Effector memory CD4-positive, alpha-beta T cell (primary cell): ENCODE data around the gene RYR3.

ENCODE experiments used
- DNase-seq, 3 donors: peaks; one replicate each; pipeline ENCODE4 v3.0.0-alpha.2; 2020
- H3K27ac ChIP-seq: 2 replicates; pipeline ENCODE4 v1.7.0; 2013; ENCODE audit warnings: mild to moderate bottlenecking, low read length, moderate library complexity; ENCODE audit not compliant: insufficient read depth, poor library complexity, severe bottlenecking
- H3K27me3 ChIP-seq: replicated peaks from 2 replicates; pipeline ENCODE4 v1.7.0; 2013; ENCODE audit warnings: mild to moderate bottlenecking, low read length; ENCODE audit not compliant: insufficient read depth, control insufficient read depth, poor library complexity, severe bottlenecking
- H3K36me3 ChIP-seq: 2 replicates; pipeline ENCODE4 v1.7.0; 2013; ENCODE audit warnings: mild to moderate bottlenecking, low read length, moderate library complexity; ENCODE audit not compliant: control insufficient read depth, insufficient read depth
- H3K4me1 ChIP-seq: 2 replicates; pipeline ENCODE4 v1.7.0; 2013; ENCODE audit warnings: low read length, mild to moderate bottlenecking; ENCODE audit not compliant: control insufficient read depth, insufficient read depth, poor library complexity, severe bottlenecking
- H3K4me3 ChIP-seq: 2 replicates; pipeline ENCODE4 v1.7.0; 2013; ENCODE audit warnings: low read length, low read depth, mild to moderate bottlenecking; ENCODE audit not compliant: insufficient read depth, poor library complexity, severe bottlenecking
- H3K9me3 ChIP-seq: 2 replicates; pipeline ENCODE4 v1.7.0; 2013; ENCODE audit warnings: mild to moderate bottlenecking, low read length, moderate library complexity; ENCODE audit not compliant: control insufficient read depth

Gene RYR3

DNA sequence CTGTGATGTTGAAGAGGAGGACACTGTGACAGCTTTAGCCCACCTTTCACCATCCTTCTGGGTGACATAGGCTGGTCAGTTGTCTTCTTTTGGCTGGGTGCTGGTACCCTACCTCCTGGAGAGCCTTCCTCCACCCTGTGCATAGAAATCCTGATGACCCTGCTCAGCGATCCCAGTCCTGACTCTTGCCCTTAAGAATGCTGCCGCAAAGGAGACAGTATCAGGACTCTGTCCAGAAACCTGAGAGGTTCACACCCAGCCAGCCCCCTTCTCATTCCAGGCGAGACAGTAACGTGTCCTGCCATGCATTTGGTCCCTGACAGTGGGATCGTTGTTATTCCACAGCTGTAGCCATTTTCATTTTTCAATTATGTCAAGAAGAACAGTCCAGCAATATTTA is 344.7 kb downstream of the RYR3 start:
- Histone ChIP-seq H3K36me3 (no peaks in the 10 kb centered on the region), H3K4me3 (no peak overlapping the region), H3K9me3 (no peaks in the 10 kb centered on the region), H3K27ac (no peak overlapping the region), H3K4me1 (no peaks in the 10 kb centered on the region), H3K27me3 (no peaks in the 10 kb centered on the region)
- no peak for DNase-seq

DNA sequence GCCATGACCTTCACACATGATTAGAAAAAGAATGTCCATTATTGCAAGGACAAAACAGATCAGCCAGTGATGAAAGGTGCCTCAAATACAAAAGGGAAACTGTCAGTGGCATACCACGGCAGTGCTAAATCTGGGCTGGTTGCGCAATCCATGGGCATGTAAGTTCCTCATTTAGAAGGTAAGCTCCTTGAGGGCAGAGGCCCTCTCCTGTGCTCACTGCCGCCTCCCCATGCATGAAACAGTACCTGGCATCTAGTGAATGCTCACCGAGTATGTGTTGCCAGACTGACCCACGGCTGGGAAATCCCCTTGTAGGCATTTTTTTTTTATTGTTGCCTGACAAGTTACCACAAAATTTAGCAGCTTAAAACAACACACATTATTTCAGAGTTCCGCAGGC is 345.4 kb downstream of the RYR3 start:
- no peak for DNase-seq
- H3K4me1 ChIP-seq = no peaks in the 10 kb centered on the region
- no peak overlapping the region for H3K27ac ChIP-seq

DNA sequence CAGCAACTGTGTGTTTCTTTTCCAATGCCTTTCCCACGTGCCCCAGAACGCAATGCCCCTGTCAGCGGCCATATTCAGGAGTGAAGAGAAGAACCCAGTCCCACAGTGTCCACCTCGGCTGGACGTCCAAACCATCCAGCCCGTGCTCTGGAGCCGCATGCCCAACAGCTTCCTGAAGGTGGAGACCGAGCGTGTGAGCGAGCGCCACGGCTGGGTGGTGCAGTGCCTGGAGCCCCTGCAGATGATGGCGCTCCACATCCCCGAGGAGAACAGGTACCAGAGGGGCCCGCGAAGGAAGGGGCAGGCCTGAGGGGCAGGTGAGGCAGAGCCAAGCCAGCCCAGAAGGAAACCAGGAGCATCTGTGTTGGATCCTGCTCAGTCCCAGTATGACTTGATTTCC is 349.4 kb downstream of the RYR3 start:
- Histone ChIP-seq H3K27me3 (no peaks in the 10 kb centered on the region), H3K9me3 (no peaks in the 10 kb centered on the region)

More for the DNA sequence above, 345.4 kb downstream of the RYR3 start:
- Histone ChIP-seq H3K36me3 (no peaks in the 10 kb centered on the region), H3K4me3 (no peak overlapping the region), H3K9me3 (no peaks in the 10 kb centered on the region), H3K27me3 (no peaks in the 10 kb centered on the region)

DNA sequence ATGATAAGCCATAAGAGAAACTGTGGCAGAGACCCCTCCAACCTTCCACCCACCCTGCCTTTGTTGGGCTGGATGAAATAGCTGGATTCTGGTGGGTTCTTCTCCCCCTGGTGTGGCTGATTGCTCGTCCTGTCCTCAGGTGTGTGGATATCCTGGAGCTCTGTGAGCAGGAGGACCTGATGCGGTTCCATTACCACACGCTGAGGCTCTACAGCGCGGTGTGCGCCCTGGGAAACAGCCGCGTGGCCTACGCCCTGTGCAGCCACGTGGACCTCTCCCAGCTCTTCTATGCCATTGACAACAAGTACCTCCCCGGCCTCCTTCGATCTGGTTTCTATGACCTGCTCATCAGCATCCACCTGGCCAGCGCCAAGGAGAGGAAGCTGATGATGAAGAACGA is 351.2 kb downstream of the RYR3 start:
- Histone ChIP-seq H3K9me3 (no peaks in the 10 kb centered on the region), H3K27ac (no peak overlapping the region), H3K36me3 (no peaks in the 10 kb centered on the region), H3K4me1 (no peaks in the 10 kb centered on the region), H3K27me3 (no peaks in the 10 kb centered on the region), H3K4me3 (no peak overlapping the region)
- DNase-seq = no peak

More for the DNA sequence above, 349.4 kb downstream of the RYR3 start:
- no peaks in the 10 kb centered on the region for H3K4me1 ChIP-seq
- no peak overlapping the region for H3K4me3 ChIP-seq
- H3K36me3 ChIP-seq = no peaks in the 10 kb centered on the region
- DNase-seq = no peak
- no peak overlapping the region for H3K27ac ChIP-seq

DNA sequence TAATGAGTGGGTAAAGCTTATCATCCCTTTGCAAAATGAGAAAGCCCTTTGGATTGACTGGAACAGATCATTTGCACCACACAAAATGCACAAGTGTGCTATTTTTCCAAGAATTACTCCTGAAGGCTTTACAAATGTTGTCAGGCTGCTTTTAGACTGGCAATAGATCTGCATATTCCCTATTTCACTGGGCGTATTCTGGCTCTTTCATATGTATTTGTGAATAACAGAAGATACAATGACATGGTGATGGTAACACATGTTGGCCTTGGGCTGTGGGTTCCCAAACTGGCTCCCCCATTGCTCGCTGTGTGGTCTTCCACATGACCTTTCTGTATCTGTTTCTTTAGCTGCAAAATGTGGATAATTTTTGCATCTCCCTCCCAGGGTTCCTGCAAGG is 354.2 kb downstream of the RYR3 start:
- no peaks in the 10 kb centered on the region for H3K9me3 ChIP-seq
- H3K36me3 ChIP-seq = no peaks in the 10 kb centered on the region
- DNase-seq = no peak
- no peaks in the 10 kb centered on the region for H3K4me1 ChIP-seq
- H3K4me3 ChIP-seq = no peak overlapping the region
- H3K27ac ChIP-seq = no peak overlapping the region
- H3K27me3 ChIP-seq = no peaks in the 10 kb centered on the region

DNA sequence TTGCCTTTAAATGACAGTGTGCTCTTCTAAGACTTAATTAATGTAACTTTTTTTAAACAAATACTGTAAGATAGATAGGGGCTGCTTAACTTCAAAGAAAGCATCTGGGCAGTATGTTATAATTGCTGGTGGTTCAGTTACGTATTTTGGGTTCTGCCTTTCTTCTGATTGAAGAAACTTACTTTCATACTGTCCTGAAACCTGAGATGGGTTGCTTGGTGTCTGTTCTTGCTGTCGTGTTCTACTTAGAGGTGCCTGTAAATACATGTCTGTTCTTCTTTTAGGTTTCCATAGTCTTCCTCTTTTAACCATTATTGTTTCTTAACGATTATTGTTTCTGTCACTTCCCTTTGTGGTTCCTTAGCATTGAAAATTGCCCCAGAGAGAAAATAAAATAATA is 359.8 kb downstream of the RYR3 start:
- Histone ChIP-seq H3K4me1 (no peaks in the 10 kb centered on the region), H3K27ac (no peak overlapping the region), H3K36me3 (no peaks in the 10 kb centered on the region), H3K27me3 (no peaks in the 10 kb centered on the region), H3K9me3 (no peaks in the 10 kb centered on the region), H3K4me3 (no peak overlapping the region)
- no peak for DNase-seq

DNA sequence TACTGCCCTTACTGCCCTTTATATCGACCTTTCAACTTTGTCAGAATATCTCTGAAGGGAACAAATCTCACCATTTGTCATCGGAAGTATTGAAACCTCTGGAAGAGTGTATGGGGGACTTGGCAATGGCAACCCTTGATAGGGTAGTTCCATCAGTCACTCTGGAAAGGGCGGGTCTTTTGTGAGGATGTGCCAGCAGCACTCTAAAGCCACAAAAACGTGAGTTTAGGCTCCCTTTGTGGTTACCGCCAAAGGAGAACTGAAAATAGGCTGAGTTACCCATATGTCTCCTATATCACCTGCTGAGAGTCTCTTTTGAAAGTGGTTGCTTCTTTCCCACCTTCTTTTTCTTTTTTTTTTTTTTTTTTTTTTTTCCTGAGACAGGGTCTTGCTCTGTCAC is 360.7 kb downstream of the RYR3 start:
- Histone ChIP-seq H3K9me3 (no peaks in the 10 kb centered on the region), H3K27me3 (no peaks in the 10 kb centered on the region), H3K36me3 (no peaks in the 10 kb centered on the region), H3K4me1 (no peaks in the 10 kb centered on the region), H3K4me3 (no peak overlapping the region), H3K27ac (no peak overlapping the region)
- no peak for DNase-seq

DNA sequence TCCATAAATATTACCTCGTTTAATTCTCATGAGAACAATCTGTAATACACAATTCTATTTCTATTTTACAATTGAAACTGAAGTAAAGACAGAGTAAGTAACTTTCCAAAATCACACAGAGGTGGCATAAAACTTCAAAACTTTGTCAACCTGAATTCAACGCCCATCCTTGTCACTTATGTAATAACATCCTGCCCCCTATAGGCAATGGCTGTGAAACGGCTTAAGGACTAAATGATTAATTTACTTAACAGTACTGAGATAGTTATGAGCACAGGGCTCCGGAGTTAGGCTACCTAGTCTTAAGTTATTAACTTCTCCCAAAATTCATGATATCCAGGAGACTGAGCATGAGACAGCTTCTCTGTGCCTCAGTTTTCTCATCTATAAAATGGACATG is 364.5 kb downstream of the RYR3 start:
- no peaks in the 10 kb centered on the region for H3K36me3 ChIP-seq
- DNase-seq = no peak
- no peaks in the 10 kb centered on the region for H3K27me3 ChIP-seq
- H3K4me1 ChIP-seq = no peaks in the 10 kb centered on the region
- no peaks in the 10 kb centered on the region for H3K9me3 ChIP-seq
- no peak overlapping the region for H3K27ac ChIP-seq
- no peak overlapping the region for H3K4me3 ChIP-seq

DNA sequence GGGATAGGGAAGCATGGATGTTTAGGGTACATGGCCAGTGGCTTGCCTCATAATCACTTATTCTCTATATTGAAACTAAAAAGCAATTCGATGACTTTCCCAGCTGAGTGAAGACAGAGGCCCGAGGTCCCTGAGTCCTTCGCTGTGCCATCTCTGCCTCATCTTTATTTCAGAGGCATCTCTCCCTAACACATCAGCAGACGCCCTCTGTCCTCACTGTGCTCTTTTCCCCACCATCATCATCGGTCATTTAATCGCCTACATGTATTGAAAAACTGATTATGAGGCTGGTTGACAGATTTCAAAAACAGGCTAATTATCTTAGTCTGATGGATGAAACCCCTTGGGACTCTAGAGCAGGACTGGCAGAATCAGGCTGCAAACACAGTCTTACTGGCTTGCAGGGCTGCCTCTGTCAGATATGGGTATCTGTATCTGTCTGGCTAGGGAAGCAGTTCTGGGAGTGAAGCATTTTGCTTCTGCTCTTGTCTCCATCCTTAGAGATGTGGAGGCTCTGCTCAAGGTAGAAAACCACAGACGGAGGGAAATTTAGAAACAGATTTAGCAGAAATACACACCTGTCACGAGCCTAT is 366.6 kb downstream of the RYR3 start:
- H3K9me3 ChIP-seq = no peaks in the 10 kb centered on the region
- no peaks in the 10 kb centered on the region for H3K27me3 ChIP-seq

DNA sequence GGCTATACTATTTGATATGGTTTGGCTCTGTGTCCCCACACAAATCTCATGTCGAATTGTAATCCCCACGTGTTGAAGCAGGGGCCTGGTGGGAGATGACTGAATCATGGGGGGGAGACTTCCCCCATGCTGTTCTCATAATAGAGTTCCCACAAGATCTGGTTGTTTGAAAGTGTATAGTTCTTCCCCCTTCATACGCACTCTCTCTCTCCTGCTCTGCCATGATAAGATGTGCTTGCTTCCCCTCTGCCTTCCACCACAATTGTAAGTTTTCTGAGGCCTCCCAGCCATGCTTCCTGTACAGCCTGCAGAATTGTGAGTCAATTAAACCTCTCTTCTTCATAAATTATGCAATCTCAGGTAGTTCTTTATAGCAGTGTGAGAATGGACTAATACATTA is 367.4 kb downstream of the RYR3 start:
- Histone ChIP-seq H3K36me3 (no peaks in the 10 kb centered on the region), H3K4me1 (no peaks in the 10 kb centered on the region), H3K27me3 (no peaks in the 10 kb centered on the region), H3K9me3 (no peaks in the 10 kb centered on the region), H3K27ac (no peak overlapping the region), H3K4me3 (no peak overlapping the region)
- DNase-seq = no peak

More for the DNA sequence above, 366.6 kb downstream of the RYR3 start:
- Histone ChIP-seq H3K4me1 (no peaks in the 10 kb centered on the region), H3K4me3 (no peak overlapping the region), H3K27ac (no peak overlapping the region), H3K36me3 (no peaks in the 10 kb centered on the region)
- no peak for DNase-seq
